ENCODE results near the gene CRYBB3.

DNA sequence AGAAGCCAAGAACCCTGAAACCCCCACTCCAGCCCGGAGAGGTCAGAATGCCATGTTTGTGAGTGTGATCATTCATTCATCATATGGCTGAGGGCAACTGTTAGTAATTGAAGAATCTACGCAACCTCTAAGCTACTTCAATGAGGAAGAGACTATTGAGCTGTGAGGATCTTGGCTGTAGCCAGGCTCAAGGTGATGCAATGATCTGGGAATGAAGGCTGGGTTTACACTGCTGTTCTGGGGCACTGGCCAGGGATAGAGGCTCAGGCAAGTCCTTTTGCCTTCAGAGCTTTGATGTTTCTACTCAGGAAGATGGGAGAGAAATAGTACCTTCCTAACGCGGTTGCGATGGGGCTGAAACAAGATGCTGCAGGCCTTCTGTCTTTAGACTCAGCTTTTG lies 32.6 kb downstream of the CRYBB3 start:
- TF ChIP-seq, protein P1, sequence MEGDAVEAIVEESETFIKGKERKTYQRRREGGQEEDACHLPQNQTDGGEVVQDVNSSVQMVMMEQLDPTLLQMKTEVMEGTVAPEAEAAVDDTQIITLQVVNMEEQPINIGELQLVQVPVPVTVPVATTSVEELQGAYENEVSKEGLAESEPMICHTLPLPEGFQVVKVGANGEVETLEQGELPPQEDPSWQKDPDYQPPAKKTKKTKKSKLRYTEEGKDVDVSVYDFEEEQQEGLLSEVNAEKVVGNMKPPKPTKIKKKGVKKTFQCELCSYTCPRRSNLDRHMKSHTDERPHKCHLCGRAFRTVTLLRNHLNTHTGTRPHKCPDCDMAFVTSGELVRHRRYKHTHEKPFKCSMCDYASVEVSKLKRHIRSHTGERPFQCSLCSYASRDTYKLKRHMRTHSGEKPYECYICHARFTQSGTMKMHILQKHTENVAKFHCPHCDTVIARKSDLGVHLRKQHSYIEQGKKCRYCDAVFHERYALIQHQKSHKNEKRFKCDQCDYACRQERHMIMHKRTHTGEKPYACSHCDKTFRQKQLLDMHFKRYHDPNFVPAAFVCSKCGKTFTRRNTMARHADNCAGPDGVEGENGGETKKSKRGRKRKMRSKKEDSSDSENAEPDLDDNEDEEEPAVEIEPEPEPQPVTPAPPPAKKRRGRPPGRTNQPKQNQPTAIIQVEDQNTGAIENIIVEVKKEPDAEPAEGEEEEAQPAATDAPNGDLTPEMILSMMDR (IDR thresholded peaks at IDR 0.05) = no peak
- no peak for TF ChIP-seq POLR2A (IDR thresholded peaks at IDR 0.05)

Data from testis (tissue), 2 donors.